Activated naive CD4-positive, alpha-beta T cell treated with anti-CD3 and anti-CD28 coated beads for 36 hours (primary cell): ENCODE measurements around the gene GRIN1. TPM values are rescaled to one million over a fixed set of nuclear protein-coding genes. Genes with fewer than 3 reads are reported as not detected.

ENCODE experiments used
- CTCF ChIA-PET: fragments of 350-600 bp; sonication (Branson Sonifier 250); formaldehyde crosslinking; loops from one replicate; lab custom pipeline; 2021; ENCODE audit warnings: antibody characterized with exemption; lab: Charles Lee
- DNase-seq: peaks from one replicate; pipeline ENCODE4 v3.0.0-alpha.2; 2020
- H3K27ac Mint-ChIP-seq: one replicate; pipeline ENCODE4 v1.8.0; 2021; ENCODE audit warnings: mild to moderate bottlenecking, mixed read lengths
- H3K27me3 Mint-ChIP-seq: one replicate; pipeline ENCODE4 v1.8.0; 2021; ENCODE audit warnings: low read depth, mixed read lengths
- H3K36me3 Mint-ChIP-seq: one replicate; pipeline ENCODE4 v1.8.0; 2021; ENCODE audit warnings: low read depth, mixed read lengths
- H3K4me1 Mint-ChIP-seq: one replicate; pipeline ENCODE4 v1.8.0; 2021; ENCODE audit warnings: low read depth, mixed read lengths
- H3K4me3 Mint-ChIP-seq: one replicate; pipeline ENCODE4 v1.8.0; 2021; ENCODE audit warnings: mild to moderate bottlenecking, moderate library complexity, mixed read lengths
- H3K9me3 Mint-ChIP-seq: one replicate; pipeline ENCODE4 v1.8.0; 2021; ENCODE audit warnings: mixed read lengths
- intact Hi-C: fragments of 100-400 bp; cut with micrococcal nuclease; formaldehyde crosslinking; loops from one replicate; pipeline ENCODE4 v1.15.1; 2023
- total RNA-seq, 2 experiments: library from RNA; stranded (reverse); gene quantifications; one replicate each; pipeline ENCODE4 v1.2.3, GENCODE V29; 2021

Gene GRIN1
- total RNA-seq, 2 experiments from 2014 or later, result 0.35 TPM; not detected in 1

- Mint-ChIP-seq H3K4me3 (no peak overlapping the region), H3K27ac (no peak overlapping the region), H3K27me3 (peaks cover 45% of the 10 kb centered on the region), H3K36me3 (no peaks in the 10 kb centered on the region), H3K9me3 (no peaks in the 10 kb centered on the region), H3K4me1 (peaks cover 4% of the 10 kb centered on the region)
- DNase-seq, result no peak
- CTCF ChIA-PET, result no interaction called here
- intact Hi-C loops, result no loop called here
Observed at GRCh38 chr9:137159105-137160053, 20.4 kb downstream of the GRIN1 start.

- Mint-ChIP-seq H3K4me1 (peaks cover 4% of the 10 kb centered on the region), H3K27me3 (peaks cover 45% of the 10 kb centered on the region), H3K36me3 (no peaks in the 10 kb centered on the region), H3K9me3 (no peaks in the 10 kb centered on the region), H3K4me3 (no peak overlapping the region), H3K27ac (no peak overlapping the region)
- CTCF ChIA-PET, result no interaction called here
- intact Hi-C loops, result no loop called here
- DNase-seq, result no peak
Observed at GRCh38 chr9:137160054-137160425, 21.1 kb downstream of the GRIN1 start.

- peaks cover 4% of the 10 kb centered on the region for H3K4me1 Mint-ChIP-seq
- peaks cover 39% of the 10 kb centered on the region for H3K27me3 Mint-ChIP-seq
- intact Hi-C loops, result no loop called here
- H3K4me3 Mint-ChIP-seq, result no peak overlapping the region
- H3K27ac Mint-ChIP-seq, result no peak overlapping the region
- no peaks in the 10 kb centered on the region for H3K9me3 Mint-ChIP-seq
- CTCF ChIA-PET, result no interaction called here
- DNase-seq, result no peak
- no peaks in the 10 kb centered on the region for H3K36me3 Mint-ChIP-seq
Observed at GRCh38 chr9:137160716-137161557, 22.0 kb downstream of the GRIN1 start.

GRCh38 chr9:137161558-137162486 is 22.9 kb downstream of the GRIN1 start:
- intact Hi-C loops, result no loop called here
- no peaks in the 10 kb centered on the region for H3K9me3 Mint-ChIP-seq

GRCh38 chr9:137162505-137163364 is 23.8 kb downstream of the GRIN1 start:
- intact Hi-C loops, result no loop called here
- CTCF ChIA-PET, result no interaction called here

More at GRCh38 chr9:137161558-137162486, 22.9 kb downstream of the GRIN1 start:
- Mint-ChIP-seq H3K27ac (no peak overlapping the region), H3K36me3 (no peaks in the 10 kb centered on the region), H3K4me1 (peaks cover 4% of the 10 kb centered on the region), H3K4me3 (no peak overlapping the region), H3K27me3 (peaks cover 39% of the 10 kb centered on the region)
- DNase-seq, result no peak
- CTCF ChIA-PET, result no interaction called here

GRCh38 chr9:137163365-137163715 is 24.4 kb downstream of the GRIN1 start:
- H3K27ac Mint-ChIP-seq, result no peak overlapping the region
- no peaks in the 10 kb centered on the region for H3K36me3 Mint-ChIP-seq
- no peak overlapping the region for H3K4me3 Mint-ChIP-seq
- peaks cover 29% of the 10 kb centered on the region for H3K27me3 Mint-ChIP-seq
- intact Hi-C loops, result no loop called here
- CTCF ChIA-PET, result no interaction called here
- DNase-seq, result no peak
- H3K9me3 Mint-ChIP-seq, result no peaks in the 10 kb centered on the region
- H3K4me1 Mint-ChIP-seq, result peaks cover 5% of the 10 kb centered on the region

More at GRCh38 chr9:137162505-137163364, 23.8 kb downstream of the GRIN1 start:
- Mint-ChIP-seq H3K9me3 (no peaks in the 10 kb centered on the region), H3K4me1 (peaks cover 5% of the 10 kb centered on the region), H3K36me3 (no peaks in the 10 kb centered on the region), H3K4me3 (no peak overlapping the region), H3K27me3 (peaks cover 35% of the 10 kb centered on the region), H3K27ac (no peak overlapping the region)
- no peak for DNase-seq

GRCh38 chr9:137163805-137164204 is 24.9 kb downstream of the GRIN1 start:
- intact Hi-C loops, result no loop called here
- H3K4me1 Mint-ChIP-seq, result peaks cover 5% of the 10 kb centered on the region
- CTCF ChIA-PET, result no interaction called here
- H3K27me3 Mint-ChIP-seq, result peaks cover 29% of the 10 kb centered on the region
- no peaks in the 10 kb centered on the region for H3K9me3 Mint-ChIP-seq
- H3K27ac Mint-ChIP-seq, result no peak overlapping the region
- H3K4me3 Mint-ChIP-seq, result no peak overlapping the region
- H3K36me3 Mint-ChIP-seq, result no peaks in the 10 kb centered on the region
- DNase-seq, result no peak

GRCh38 chr9:137164370-137165249 is 25.7 kb downstream of the GRIN1 start:
- CTCF ChIA-PET, result no interaction called here

GRCh38 chr9:137165250-137165836 is 26.4 kb downstream of the GRIN1 start:
- no peak for DNase-seq
- no peaks in the 10 kb centered on the region for H3K9me3 Mint-ChIP-seq
- peaks cover 1% of the 10 kb centered on the region for H3K4me1 Mint-ChIP-seq
- H3K36me3 Mint-ChIP-seq, result no peaks in the 10 kb centered on the region
- no peak overlapping the region for H3K4me3 Mint-ChIP-seq
- intact Hi-C loops, result no loop called here
- CTCF ChIA-PET, result no interaction called here
- H3K27ac Mint-ChIP-seq, result no peak overlapping the region
- H3K27me3 Mint-ChIP-seq, result peaks cover 22% of the 10 kb centered on the region

More at GRCh38 chr9:137164370-137165249, 25.7 kb downstream of the GRIN1 start:
- intact Hi-C loops, result no loop called here
- peaks cover 23% of the 10 kb centered on the region for H3K27me3 Mint-ChIP-seq
- H3K27ac Mint-ChIP-seq, result no peak overlapping the region
- peaks cover 1% of the 10 kb centered on the region for H3K4me1 Mint-ChIP-seq
- H3K4me3 Mint-ChIP-seq, result no peak overlapping the region
- DNase-seq, result no peak
- H3K36me3 Mint-ChIP-seq, result no peaks in the 10 kb centered on the region
- H3K9me3 Mint-ChIP-seq, result no peaks in the 10 kb centered on the region

GRCh38 chr9:137166380-137167229 is 27.7 kb downstream of the GRIN1 start:
- Mint-ChIP-seq H3K4me1 (peaks cover 1% of the 10 kb centered on the region), H3K9me3 (no peaks in the 10 kb centered on the region), H3K27ac (no peak overlapping the region), H3K27me3 (peaks cover 29% of the 10 kb centered on the region), H3K36me3 (no peaks in the 10 kb centered on the region), H3K4me3 (no peak overlapping the region)
- CTCF ChIA-PET, result no interaction called here
- intact Hi-C loops, result no loop called here
- DNase-seq, result no peak
